GM12892 (cell line): ENCODE results near the gene DOCK2.
"Not testable (repeated sequence)": the region's sequence is repeated elsewhere in the genome, so short reads cannot be mapped to it uniquely, and the experiment has no call there.

Experiments
- POLR2A ChIP-seq: IDR thresholded peaks from 2 replicates; pipeline ENCODE4 v1.6.1; 2011; ENCODE audit warnings: low read depth, low read length, control low read depth
- POLR2AphosphoS5 ChIP-seq: IDR thresholded peaks from 2 replicates; pipeline ENCODE4 v1.6.1; 2011; ENCODE audit warnings: low read depth, low read length, control low read depth

GRCh38 chr5:169662451-169662850 lies 25.4 kb downstream of the DOCK2 start:
- TF ChIP-seq POLR2A, POLR2AphosphoS5: not testable (repeated sequence)
